ENCODE measurements around the gene SURF6. TPM values are rescaled to one million over a fixed set of nuclear protein-coding genes. Genes with fewer than 3 reads are reported as not detected.

Gene SURF6
- total RNA-seq, 1 experiment from 2014 or later = 32.4 TPM

DNA sequence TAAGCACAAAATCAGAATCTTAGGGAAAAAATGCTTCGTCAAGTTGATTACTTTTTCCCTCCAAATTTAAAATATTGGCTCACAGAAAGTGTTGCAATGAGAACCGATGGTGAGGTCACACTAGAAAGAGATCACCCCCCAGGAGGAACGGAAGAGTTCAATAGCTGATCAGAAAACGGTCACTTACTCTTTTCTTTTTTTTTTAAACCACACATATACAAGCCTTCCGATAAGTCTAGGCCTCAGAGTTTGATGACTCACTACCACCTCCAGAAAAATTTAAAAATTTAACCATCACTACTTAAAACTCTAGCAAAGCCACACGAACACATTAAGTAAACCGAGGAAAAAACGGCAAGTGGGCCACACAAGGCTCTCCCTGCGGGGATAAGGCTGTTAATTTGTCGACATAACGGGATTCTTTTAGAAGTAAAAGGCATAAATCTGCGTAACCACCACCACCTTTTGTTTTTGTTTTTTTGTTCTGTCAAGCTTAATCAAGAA is 38.7 kb upstream of the SURF6 start:
- H3K36me3 ChIP-seq (ENCODE audit: control insufficient read depth, insufficient read depth, low read length) = peaks cover 5% of the 10 kb centered on the region; the same call in 1 of the 2 replicates
- Mint-ChIP-seq H3K4me1 (ENCODE audit: low read depth, unreplicated experiment) (peaks cover 21% of the 10 kb centered on the region), H3K9me3 (ENCODE audit: unreplicated experiment) (no peaks in the 10 kb centered on the region), H3K4me3 (ENCODE audit: unreplicated experiment) (peak overlapping the region; percentile 89), H3K27ac (ENCODE audit: unreplicated experiment) (peak overlapping the region; percentile 96), H3K27me3 (ENCODE audit: insufficient read depth, unreplicated experiment) (no peaks in the 10 kb centered on the region), H3K36me3 (ENCODE audit: insufficient read depth, unreplicated experiment) (peaks cover 60% of the 10 kb centered on the region)
- H3K4me1 ChIP-seq = peaks cover 6% of the 10 kb centered on the region; the same call in 1 of the 2 replicates
- peak overlapping the region; percentile 58 for H3K4me3 ChIP-seq (ENCODE audit: low read depth, low read length)
- DNase-seq = no peak
- ChIA-PET CTCF (interaction anchor here (0.9 kb wide), 1 partner anchor 85 kb away, joined by 4 read pairs; the partner anchor contains the start of gene CACFD1), POLR2A (interaction anchor here (0.9 to 1.3 kb wide), 2 partner anchors 27 to 85 kb away, joined by 3 to 5 read pairs; partner anchors contain the start of genes CACFD1, MED22 and RPL7A)
- TSS peak; percentile 58 for BruUV-seq (replicated peaks)
- intact Hi-C loops (cut with micrococcal nuclease; ENCODE audit: unreplicated experiment) = no loop called here
- no peaks in the 10 kb centered on the region for H3K9me3 ChIP-seq
- TF ChIP-seq, protein P1, sequence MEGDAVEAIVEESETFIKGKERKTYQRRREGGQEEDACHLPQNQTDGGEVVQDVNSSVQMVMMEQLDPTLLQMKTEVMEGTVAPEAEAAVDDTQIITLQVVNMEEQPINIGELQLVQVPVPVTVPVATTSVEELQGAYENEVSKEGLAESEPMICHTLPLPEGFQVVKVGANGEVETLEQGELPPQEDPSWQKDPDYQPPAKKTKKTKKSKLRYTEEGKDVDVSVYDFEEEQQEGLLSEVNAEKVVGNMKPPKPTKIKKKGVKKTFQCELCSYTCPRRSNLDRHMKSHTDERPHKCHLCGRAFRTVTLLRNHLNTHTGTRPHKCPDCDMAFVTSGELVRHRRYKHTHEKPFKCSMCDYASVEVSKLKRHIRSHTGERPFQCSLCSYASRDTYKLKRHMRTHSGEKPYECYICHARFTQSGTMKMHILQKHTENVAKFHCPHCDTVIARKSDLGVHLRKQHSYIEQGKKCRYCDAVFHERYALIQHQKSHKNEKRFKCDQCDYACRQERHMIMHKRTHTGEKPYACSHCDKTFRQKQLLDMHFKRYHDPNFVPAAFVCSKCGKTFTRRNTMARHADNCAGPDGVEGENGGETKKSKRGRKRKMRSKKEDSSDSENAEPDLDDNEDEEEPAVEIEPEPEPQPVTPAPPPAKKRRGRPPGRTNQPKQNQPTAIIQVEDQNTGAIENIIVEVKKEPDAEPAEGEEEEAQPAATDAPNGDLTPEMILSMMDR (IDR thresholded peaks at IDR 0.05; ENCODE audit: insufficient read depth in 1 of 2, low read depth in 1 of 2, low read length in 1 of 2, severe bottlenecking in 1 of 2, unreplicated experiment in 1 of 2) = no peak
- H3K27me3 ChIP-seq (replicated peaks; ENCODE audit: control insufficient read depth, insufficient read depth, low read length) = no peaks in the 10 kb centered on the region

DNA sequence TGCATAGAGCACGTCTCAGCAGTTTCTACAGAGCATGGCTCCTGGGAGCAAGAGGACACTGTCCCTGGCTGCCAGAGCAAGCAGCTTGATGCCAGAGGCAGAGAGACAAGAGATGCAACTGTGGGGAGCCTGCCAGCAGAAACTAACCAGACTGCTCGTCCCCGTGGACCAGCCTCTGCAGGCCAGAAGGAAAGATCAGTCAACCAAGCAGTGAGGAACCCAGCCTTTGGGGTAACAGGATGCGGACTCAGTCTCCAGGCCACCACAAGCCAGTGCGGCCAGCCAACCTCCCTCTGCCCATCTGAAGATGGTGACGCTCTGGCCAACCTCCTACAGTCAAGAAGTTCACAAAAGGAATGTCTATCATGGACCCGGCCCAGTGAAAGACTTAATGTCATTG is 36.2 kb upstream of the SURF6 start:
- Mint-ChIP-seq H3K36me3 (ENCODE audit: insufficient read depth, unreplicated experiment) (peaks cover 81% of the 10 kb centered on the region), H3K4me1 (ENCODE audit: low read depth, unreplicated experiment) (peaks cover 24% of the 10 kb centered on the region), H3K4me3 (ENCODE audit: unreplicated experiment) (no peak overlapping the region), H3K27me3 (ENCODE audit: insufficient read depth, unreplicated experiment) (no peaks in the 10 kb centered on the region), H3K27ac (ENCODE audit: unreplicated experiment) (peak overlapping the region; percentile 29), H3K9me3 (ENCODE audit: unreplicated experiment) (no peaks in the 10 kb centered on the region)
- no peak overlapping the region for H3K4me3 ChIP-seq (ENCODE audit: low read depth, low read length)
- intact Hi-C loops (cut with micrococcal nuclease; ENCODE audit: unreplicated experiment) = no loop called here
- no TSS peak for BruUV-seq (replicated peaks)
- H3K9me3 ChIP-seq = no peaks in the 10 kb centered on the region
- ChIA-PET POLR2A (no interaction called here), CTCF (interaction anchor here (0.8 kb wide), 1 partner anchor 16 kb away, joined by 3 read pairs; the partner anchor contains the start of gene SURF1)
- peaks cover 8% of the 10 kb centered on the region for H3K36me3 ChIP-seq (ENCODE audit: control insufficient read depth, insufficient read depth, low read length)
- no peaks in the 10 kb centered on the region for H3K27me3 ChIP-seq (replicated peaks; ENCODE audit: control insufficient read depth, insufficient read depth, low read length)
- H3K4me1 ChIP-seq = peaks cover 6% of the 10 kb centered on the region; the same call in 1 of the 2 replicates
- DNase-seq = no peak
- TF ChIP-seq, protein P1 (IDR thresholded peaks at IDR 0.05; ENCODE audit: insufficient read depth in 1 of 2, low read depth in 1 of 2, low read length in 1 of 2, severe bottlenecking in 1 of 2, unreplicated experiment in 1 of 2) = no peak

DNA sequence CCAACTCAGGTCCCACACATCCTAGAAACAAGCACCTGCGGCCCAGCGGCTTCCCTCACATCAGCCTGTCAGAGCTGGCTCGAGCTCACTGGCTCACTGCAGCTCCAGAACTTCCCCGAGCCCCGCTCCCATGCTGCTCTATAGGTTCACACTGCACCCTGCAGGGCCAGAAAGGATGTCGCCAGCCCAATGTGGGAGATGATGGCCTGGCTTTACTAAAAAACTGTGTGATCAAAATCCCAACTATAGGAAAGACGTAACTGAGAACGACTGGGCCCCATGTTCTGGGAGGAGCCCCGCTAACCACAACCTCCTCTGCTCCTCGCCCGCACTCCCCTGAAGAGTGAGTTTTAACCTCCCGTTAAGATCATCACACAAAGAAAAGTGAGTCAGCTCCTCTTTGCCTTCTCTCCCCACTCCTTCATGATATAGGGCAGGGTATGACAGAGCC is 35.3 kb upstream of the SURF6 start:
- TF ChIP-seq, protein P1 (IDR thresholded peaks at IDR 0.05; ENCODE audit: insufficient read depth in 1 of 2, low read depth in 1 of 2, low read length in 1 of 2, severe bottlenecking in 1 of 2, unreplicated experiment in 1 of 2) = no peak
- ChIA-PET CTCF (interaction anchor here (0.8 to 1.1 kb wide), 2 partner anchors 16 to 186 kb away, joined by 3 to 5 read pairs; partner anchors contain the start of gene SURF1), POLR2A (no interaction called here)
- Histone ChIP-seq H3K4me1 (peaks cover 6% of the 10 kb centered on the region; the same call in 1 of the 2 replicates), H3K9me3 (no peaks in the 10 kb centered on the region), H3K4me3 (ENCODE audit: low read depth, low read length) (no peak overlapping the region), H3K36me3 (ENCODE audit: control insufficient read depth, insufficient read depth, low read length) (peaks cover 9% of the 10 kb centered on the region), H3K27me3 (replicated peaks; ENCODE audit: control insufficient read depth, insufficient read depth, low read length) (no peaks in the 10 kb centered on the region)
- DNase-seq = no peak
- H3K4me1 Mint-ChIP-seq (ENCODE audit: low read depth, unreplicated experiment) = peaks cover 24% of the 10 kb centered on the region
- no peaks in the 10 kb centered on the region for H3K27me3 Mint-ChIP-seq (ENCODE audit: insufficient read depth, unreplicated experiment)
- intact Hi-C loops (cut with micrococcal nuclease; ENCODE audit: unreplicated experiment) = no loop called here
- peaks cover 81% of the 10 kb centered on the region for H3K36me3 Mint-ChIP-seq (ENCODE audit: insufficient read depth, unreplicated experiment)
- no peak overlapping the region for H3K4me3 Mint-ChIP-seq (ENCODE audit: unreplicated experiment)
- no peak overlapping the region for H3K27ac Mint-ChIP-seq (ENCODE audit: unreplicated experiment)
- no TSS peak for BruUV-seq (replicated peaks)
- H3K9me3 Mint-ChIP-seq (ENCODE audit: unreplicated experiment) = no peaks in the 10 kb centered on the region
